MM.1S (cell line): ENCODE results near the gene ALPP.

Source experiments
- DNase-seq: peaks from one replicate; pipeline ENCODE4 v3.0.0-alpha.2; 2015
- H2AFZ ChIP-seq: fragments of 300-600 bp; sonication (generic); 2 replicates; pipeline ENCODE4 v1.6.0; 2016; ENCODE audit warnings: antibody characterized with exemption, low read length
- H3F3A ChIP-seq: fragments of 300-600 bp; sonication (generic); 2 replicates; pipeline ENCODE4 v1.6.1; 2016; ENCODE audit warnings: mild to moderate bottlenecking, antibody characterized with exemption, low read length, moderate library complexity, mixed read lengths; ENCODE audit not compliant: insufficient read depth
- H3K27ac ChIP-seq: fragments of 300-600 bp; sonication (generic); 2 replicates; pipeline ENCODE4 v1.5.1; 2016; ENCODE audit warnings: mild to moderate bottlenecking, low read length
- H3K27me3 ChIP-seq: fragments of 300-600 bp; sonication (generic); replicated peaks from 2 replicates; pipeline ENCODE4 v1.6.0; 2016; ENCODE audit warnings: low read length; ENCODE audit not compliant: insufficient read depth
- H3K36me3 ChIP-seq: fragments of 300-600 bp; sonication (generic); replicated peaks from 2 replicates; pipeline ENCODE4 v1.6.1; 2016; ENCODE audit warnings: mild to moderate bottlenecking, low read length, mixed read lengths; ENCODE audit not compliant: insufficient read depth
- H3K4me1 ChIP-seq: fragments of 300-600 bp; sonication (generic); 2 replicates; pipeline ENCODE4 v1.6.1; 2016; ENCODE audit warnings: low read length, mixed read lengths
- H3K4me2 ChIP-seq: fragments of 300-600 bp; sonication (generic); 2 replicates; pipeline ENCODE4 v1.6.0; 2016; ENCODE audit warnings: low read depth, low read length
- H3K4me3 ChIP-seq: fragments of 300-600 bp; sonication (generic); 2 replicates; pipeline ENCODE4 v1.5.1; 2016; ENCODE audit warnings: low read length, mixed read lengths
- H3K79me2 ChIP-seq: fragments of 300-600 bp; sonication (generic); 2 replicates; pipeline ENCODE4 v1.6.1; 2016; ENCODE audit warnings: mixed run types, low read length, mixed read lengths
- H3K9ac ChIP-seq: fragments of 300-600 bp; sonication (generic); 2 replicates; pipeline ENCODE4 v1.6.1; 2016; ENCODE audit warnings: low read length, mixed read lengths
- H3K9me2 ChIP-seq: fragments of 300-600 bp; sonication (generic); replicated peaks from 2 replicates; pipeline ENCODE4 v1.6.1; 2016; ENCODE audit warnings: mild to moderate bottlenecking, low read length, mixed read lengths; ENCODE audit not compliant: insufficient read depth
- H3K9me3 ChIP-seq: fragments of 300-600 bp; sonication (generic); replicated peaks from 2 replicates; pipeline ENCODE4 v1.6.1; 2016; ENCODE audit warnings: mild to moderate bottlenecking, low read length, mixed read lengths; ENCODE audit not compliant: insufficient read depth
- H4K20me1 ChIP-seq: fragments of 300-600 bp; sonication (generic); 2 replicates; pipeline ENCODE4 v1.6.1; 2016; ENCODE audit warnings: mild to moderate bottlenecking, low read length, moderate library complexity, mixed read lengths; ENCODE audit not compliant: insufficient read depth
- CTCF ChIP-seq: fragments of 300-600 bp; sonication (generic); IDR thresholded peaks from 2 replicates; pipeline ENCODE4 v1.5.1; 2016; ENCODE audit warnings: antibody characterized with exemption, low read length, mixed read lengths
- EZH2 ChIP-seq: fragments of 300-600 bp; sonication (generic); optimal IDR thresholded peaks from 2 replicates; pipeline ENCODE3; 2017; ENCODE audit warnings: low read depth, mild to moderate bottlenecking, antibody characterized with exemption, low read length, mixed read lengths
- EZH2phosphoT487 ChIP-seq: fragments of 300-600 bp; sonication (generic); IDR thresholded peaks from 2 replicates; pipeline ENCODE4 v1.6.1; 2018; ENCODE audit warnings: antibody characterized with exemption, low read length

ALPP gene

GRCh38 chr2:232341739-232342126 lies 36.8 kb upstream of the ALPP start:
- no peaks in the 10 kb centered on the region for H3K36me3 ChIP-seq
- no peak overlapping the region for H3K27ac ChIP-seq
- no peaks in the 10 kb centered on the region for H3K4me1 ChIP-seq
- no peaks in the 10 kb centered on the region for H3K9me3 ChIP-seq
- H4K20me1 ChIP-seq, result no peaks in the 10 kb centered on the region
- H3K79me2 ChIP-seq, result no peaks in the 10 kb centered on the region
- DNase-seq, result no peak
- no peak overlapping the region for H3K9ac ChIP-seq
- no peak overlapping the region for H3K4me2 ChIP-seq
- H3K9me2 ChIP-seq, result no peaks in the 10 kb centered on the region
- H3F3A ChIP-seq, result no peaks in the 10 kb centered on the region
- no peak overlapping the region for H2AFZ ChIP-seq
- no peaks in the 10 kb centered on the region for H3K27me3 ChIP-seq
- TF ChIP-seq EZH2 (no peak), EZH2phosphoT487 (no peak), CTCF (no peak)
- H3K4me3 ChIP-seq, result no peak overlapping the region

DNA sequence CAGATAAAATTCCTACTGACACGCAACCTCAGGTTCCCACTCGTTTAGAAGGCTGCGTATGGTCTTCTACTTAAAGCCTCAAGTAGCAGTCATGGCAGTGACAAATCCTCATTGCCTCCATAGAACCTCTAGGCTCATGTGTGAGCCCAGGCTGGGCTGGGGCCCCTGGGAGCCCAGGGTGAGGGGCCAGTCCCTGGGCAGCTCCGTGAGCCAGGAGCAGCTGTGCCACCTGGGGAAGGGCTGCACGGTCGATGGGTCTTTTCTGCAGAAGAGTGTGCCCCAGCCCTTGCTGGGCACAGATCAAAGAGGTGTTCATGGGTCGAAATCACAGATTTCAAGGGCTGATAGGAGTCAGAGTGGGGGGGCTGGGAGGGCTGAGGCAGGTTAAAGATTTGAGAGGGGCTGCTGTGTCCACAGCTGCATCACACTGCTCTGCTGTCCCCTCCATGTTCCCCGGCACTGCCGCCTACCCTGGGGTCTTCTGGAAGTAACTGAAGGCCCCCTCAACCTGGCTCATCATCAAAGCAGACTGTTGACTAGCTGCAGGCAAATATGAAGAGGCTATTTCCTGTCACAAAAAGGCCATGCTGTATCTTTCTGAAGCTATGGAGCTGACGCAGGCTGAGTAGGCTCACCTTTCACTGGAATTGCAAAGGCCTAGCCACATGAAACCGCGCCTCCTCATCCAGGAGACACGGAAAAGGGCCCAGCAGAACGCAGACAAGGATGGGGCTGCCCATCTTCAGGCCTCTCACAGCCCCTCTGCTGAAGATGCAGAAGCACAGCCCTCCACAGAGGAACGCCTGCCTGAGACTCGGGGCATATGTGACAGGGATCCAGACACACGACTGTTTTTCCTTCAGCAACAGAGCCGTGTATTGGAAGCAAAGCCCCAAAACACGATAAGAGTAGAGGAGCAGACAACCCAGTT lies 35.7 kb upstream of the ALPP start:
- H3K36me3 ChIP-seq, result no peaks in the 10 kb centered on the region
- no peaks in the 10 kb centered on the region for H3K9me3 ChIP-seq
- H3K9ac ChIP-seq, result no peak overlapping the region
- no peaks in the 10 kb centered on the region for H3K4me1 ChIP-seq
- no peak for DNase-seq
- no peak overlapping the region for H3K4me2 ChIP-seq
- H2AFZ ChIP-seq, result no peak overlapping the region
- TF ChIP-seq EZH2phosphoT487, result no peak
- no peak overlapping the region for H3K4me3 ChIP-seq
- H4K20me1 ChIP-seq, result no peaks in the 10 kb centered on the region
- H3F3A ChIP-seq, result no peaks in the 10 kb centered on the region
- no peaks in the 10 kb centered on the region for H3K9me2 ChIP-seq
- no peaks in the 10 kb centered on the region for H3K79me2 ChIP-seq
- H3K27me3 ChIP-seq, result no peaks in the 10 kb centered on the region
- H3K27ac ChIP-seq, result no peak overlapping the region

DNA sequence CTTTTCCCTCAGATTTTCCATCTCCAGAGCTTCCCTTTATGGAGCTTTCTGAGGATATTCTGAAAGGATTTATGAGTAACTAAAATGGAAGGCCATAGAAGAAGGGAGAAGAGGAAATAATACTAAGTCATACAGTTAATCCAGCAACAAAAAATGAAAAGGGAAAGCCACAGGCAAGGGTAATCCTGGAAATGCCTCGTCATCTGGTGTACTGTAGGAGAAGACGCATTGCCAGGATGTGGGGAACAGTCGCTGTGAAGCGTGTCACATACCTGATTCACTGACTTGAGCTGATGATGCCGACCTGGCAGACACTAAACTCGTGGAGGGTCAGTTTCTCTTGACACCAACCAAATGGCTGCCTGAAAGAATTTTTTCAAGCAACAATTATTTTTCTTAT lies 34.7 kb upstream of the ALPP start:
- Histone ChIP-seq H3F3A (no peaks in the 10 kb centered on the region), H3K4me3 (no peak overlapping the region), H3K9me3 (no peaks in the 10 kb centered on the region), H4K20me1 (no peaks in the 10 kb centered on the region), H3K9ac (no peak overlapping the region), H3K9me2 (no peaks in the 10 kb centered on the region), H2AFZ (no peak overlapping the region), H3K27me3 (no peaks in the 10 kb centered on the region), H3K4me2 (no peak overlapping the region), H3K79me2 (no peaks in the 10 kb centered on the region), H3K4me1 (peaks cover 5% of the 10 kb centered on the region), H3K36me3 (no peaks in the 10 kb centered on the region), H3K27ac (no peak overlapping the region)
- DNase-seq, result no peak
- TF ChIP-seq EZH2phosphoT487, result no peak
- TF ChIP-seq CTCF, result no peak
- no peak for TF ChIP-seq EZH2

DNA sequence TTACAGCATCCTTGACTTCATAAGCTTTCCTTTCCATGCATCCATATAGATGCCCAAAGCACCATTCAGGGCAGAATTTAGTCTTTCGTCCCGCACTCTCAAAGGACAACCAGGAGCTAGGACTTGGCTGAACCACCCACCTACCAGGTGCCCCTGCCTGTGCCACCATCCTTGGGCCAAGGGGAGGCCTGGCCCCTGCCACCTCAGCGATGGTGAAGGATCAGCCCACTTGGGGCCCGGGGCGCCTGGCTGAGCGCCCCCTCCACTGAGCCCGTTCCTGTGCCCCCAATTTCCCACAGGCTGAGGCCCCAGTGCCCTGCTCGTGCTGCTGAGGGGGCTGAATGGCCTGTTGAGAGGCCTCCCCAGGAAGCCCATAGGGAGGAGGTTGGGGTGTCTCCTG lies 33.3 kb upstream of the ALPP start:
- no peak overlapping the region for H3K4me2 ChIP-seq
- H3K4me1 ChIP-seq, result peaks cover 10% of the 10 kb centered on the region
- no peak overlapping the region for H3K9ac ChIP-seq
- no peak overlapping the region for H3K4me3 ChIP-seq
- no peaks in the 10 kb centered on the region for H3F3A ChIP-seq
- no peaks in the 10 kb centered on the region for H4K20me1 ChIP-seq
- no peak overlapping the region for H3K27ac ChIP-seq
- 0 out of 2 replicates have a peak, but pooled peaks cover 1% of the 10 kb centered on the region for H3K27me3 ChIP-seq
- no peaks in the 10 kb centered on the region for H3K36me3 ChIP-seq
- H3K79me2 ChIP-seq, result no peaks in the 10 kb centered on the region
- no peaks in the 10 kb centered on the region for H3K9me2 ChIP-seq
- H2AFZ ChIP-seq, result no peak overlapping the region
- no peaks in the 10 kb centered on the region for H3K9me3 ChIP-seq
- no peak for DNase-seq
- TF ChIP-seq EZH2 (no peak), EZH2phosphoT487 (no peak)
